ENCODE data around the gene NUP210L. TPM values are rescaled to one million over a fixed set of nuclear protein-coding genes. Genes with fewer than 3 reads are reported as not detected.

NUP210L gene
- total and polyA plus RNA-seq, 4 donors, result 0.08 TPM; not detected in 3

- Histone ChIP-seq H3K9me3 (ENCODE audit: control insufficient read depth in 4 of 4, low read length in 3 of 4) (no peaks in the 10 kb centered on the region), H3K27ac (ENCODE audit: low read depth in 1 of 2, low read length in 2 of 2) (no peak overlapping the region), H3K27me3 (ENCODE audit: control insufficient read depth in 4 of 4, insufficient read depth in 4 of 4, low read length in 3 of 4) (no peaks in the 10 kb centered on the region), H3K4me1 (ENCODE audit: control insufficient read depth in 4 of 4, insufficient read depth in 4 of 4, low read length in 3 of 4) (peaks cover 0 to 1% (median 0%) of the 10 kb centered on the region in 4 donors), H3K36me3 (ENCODE audit: control insufficient read depth in 4 of 4, insufficient read depth in 3 of 4, low read depth in 1 of 4, low read length in 3 of 4) (no peaks in the 10 kb centered on the region), H3K9ac (ENCODE audit: low read depth in 1 of 2, low read length in 2 of 2) (no peak overlapping the region), H3K4me3 (ENCODE audit: low read depth in 1 of 3, low read length in 3 of 3) (no peak overlapping the region)
- TF ChIP-seq RAD21 (IDR thresholded peaks at IDR 0.05), result no peak
- TF ChIP-seq JUND (IDR thresholded peaks at IDR 0.05), result no peak
- peak in 1 of 2 donors; percentile 17 for TF ChIP-seq HNF4A (conservative IDR thresholded peaks at IDR 0.05)
- TF ChIP-seq YY1 (IDR thresholded peaks at IDR 0.05), result peak; percentile 49
- no peak for TF ChIP-seq TAF1 (conservative IDR thresholded peaks at IDR 0.05)
- no peak for TF ChIP-seq SP1 (IDR thresholded peaks at IDR 0.05)
- no peak for TF ChIP-seq ZBTB33 (IDR thresholded peaks at IDR 0.05)
- no peak for TF ChIP-seq HNF4G (IDR thresholded peaks at IDR 0.05)
- no peak for TF ChIP-seq ATF3 (IDR thresholded peaks at IDR 0.05)
- no peak for TF ChIP-seq MAX (IDR thresholded peaks at IDR 0.05)
- no peak for TF ChIP-seq NR2F2 (IDR thresholded peaks at IDR 0.05)
- TF ChIP-seq RXRA (IDR thresholded peaks at IDR 0.05), result peak in 1 of 2 donors; percentile 19
- WGBS, result 38% methylated on average over 3 of the region's 3 CpGs
- no peak for DNase-seq (ENCODE audit: low spot score)
These were observed 13.6 kb downstream of the NUP210L start for GRCh38 chr1:154141240-154141639.

GRCh38 chr1:154137888-154138287 lies 17.0 kb downstream of the NUP210L start:
- H3K36me3 ChIP-seq (ENCODE audit: control insufficient read depth in 4 of 4, insufficient read depth in 3 of 4, low read depth in 1 of 4, low read length in 3 of 4), result no peaks in the 10 kb centered on the region
- H3K4me1 ChIP-seq (ENCODE audit: control insufficient read depth in 4 of 4, insufficient read depth in 4 of 4, low read length in 3 of 4), result peaks cover 0 to 1% (median 0%) of the 10 kb centered on the region in 4 donors
- whole genome bisulfite sequencing, result 91% methylated on average over 3 of the region's 3 CpGs
- TF ChIP-seq JUND (IDR thresholded peaks at IDR 0.05) (no peak), FOXA1 (IDR thresholded peaks at IDR 0.05) (no peak), EGR1 (IDR thresholded peaks at IDR 0.05; ENCODE audit: low read depth in 2 of 2) (no peak), RAD21 (IDR thresholded peaks at IDR 0.05) (no peak), NR2F2 (IDR thresholded peaks at IDR 0.05) (no peak), MAX (IDR thresholded peaks at IDR 0.05) (no peak), GABPA (IDR thresholded peaks at IDR 0.05 in 1 of 2, conservative IDR thresholded peaks at IDR 0.05 in 1 of 2) (no peak), FOXA2 (IDR thresholded peaks at IDR 0.05) (no peak), SP1 (IDR thresholded peaks at IDR 0.05) (no peak), ATF3 (IDR thresholded peaks at IDR 0.05) (no peak), REST (IDR thresholded peaks at IDR 0.05) (no peak)
- no peak for DNase-seq (ENCODE audit: low spot score)
- no peak overlapping the region for H3K27ac ChIP-seq (ENCODE audit: low read depth in 1 of 2, low read length in 2 of 2)
- H3K9me3 ChIP-seq (ENCODE audit: control insufficient read depth in 4 of 4, low read length in 3 of 4), result no peaks in the 10 kb centered on the region
- no peaks in the 10 kb centered on the region for H3K27me3 ChIP-seq (ENCODE audit: control insufficient read depth in 4 of 4, insufficient read depth in 4 of 4, low read length in 3 of 4)
- no peak overlapping the region for H3K9ac ChIP-seq (ENCODE audit: low read depth in 1 of 2, low read length in 2 of 2)
- H3K4me3 ChIP-seq (ENCODE audit: low read depth in 1 of 3, low read length in 3 of 3), result no peak overlapping the region

Data from liver (tissue), 9 donors.